ENCODE data around the gene SLC39A11.
"Not testable (repeated sequence)": the region's sequence is repeated elsewhere in the genome, so short reads cannot be mapped to it uniquely, and the experiment has no call there.

DNA sequence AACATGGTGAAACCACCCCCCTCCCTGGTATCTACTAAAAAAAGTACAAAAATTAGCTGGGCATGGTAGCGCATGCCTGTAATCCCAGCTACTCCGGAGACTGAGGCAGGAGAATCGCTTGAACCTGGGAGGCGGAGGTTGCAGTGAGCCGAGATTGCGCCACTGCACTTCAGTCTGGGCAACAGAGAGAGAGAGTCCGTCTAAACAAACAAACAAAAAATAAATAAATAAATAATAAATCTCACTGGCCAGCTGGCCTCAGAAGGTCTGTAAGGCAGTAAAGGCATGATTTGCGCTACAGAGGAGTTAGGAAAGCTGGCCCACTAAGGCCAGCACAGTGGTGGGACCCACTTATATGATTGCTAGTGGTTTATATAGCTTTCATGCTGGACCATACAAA lies 155.2 kb downstream of the SLC39A11 start:
- not testable (repeated sequence) for TF ChIP-seq ARNTL (CRISPR knock-in tag; IDR thresholded peaks at IDR 0.05; ENCODE audit: borderline replicate concordance, low read depth); ZNF8 (CRISPR knock-in tag; IDR thresholded peaks at IDR 0.05)

Measured in SK-N-SH treated with all-trans-retinoic acid at 6 μM for 48 hours (cell line).